ENCODE results near the gene IRF5. TPM values are rescaled to one million over a fixed set of nuclear protein-coding genes. Genes with fewer than 3 reads are reported as not detected.

Gene IRF5
- total and polyA plus RNA-seq, 4 donors = 4.3 to 6.2 (median 4.5) TPM

GRCh38 chr7:128931190-128931798 is 6.4 kb upstream of the IRF5 start (continued):
- TF ChIP-seq REST (IDR thresholded peaks at IDR 0.05) (no peak), SP1 (IDR thresholded peaks at IDR 0.05) (no peak)

DNA sequence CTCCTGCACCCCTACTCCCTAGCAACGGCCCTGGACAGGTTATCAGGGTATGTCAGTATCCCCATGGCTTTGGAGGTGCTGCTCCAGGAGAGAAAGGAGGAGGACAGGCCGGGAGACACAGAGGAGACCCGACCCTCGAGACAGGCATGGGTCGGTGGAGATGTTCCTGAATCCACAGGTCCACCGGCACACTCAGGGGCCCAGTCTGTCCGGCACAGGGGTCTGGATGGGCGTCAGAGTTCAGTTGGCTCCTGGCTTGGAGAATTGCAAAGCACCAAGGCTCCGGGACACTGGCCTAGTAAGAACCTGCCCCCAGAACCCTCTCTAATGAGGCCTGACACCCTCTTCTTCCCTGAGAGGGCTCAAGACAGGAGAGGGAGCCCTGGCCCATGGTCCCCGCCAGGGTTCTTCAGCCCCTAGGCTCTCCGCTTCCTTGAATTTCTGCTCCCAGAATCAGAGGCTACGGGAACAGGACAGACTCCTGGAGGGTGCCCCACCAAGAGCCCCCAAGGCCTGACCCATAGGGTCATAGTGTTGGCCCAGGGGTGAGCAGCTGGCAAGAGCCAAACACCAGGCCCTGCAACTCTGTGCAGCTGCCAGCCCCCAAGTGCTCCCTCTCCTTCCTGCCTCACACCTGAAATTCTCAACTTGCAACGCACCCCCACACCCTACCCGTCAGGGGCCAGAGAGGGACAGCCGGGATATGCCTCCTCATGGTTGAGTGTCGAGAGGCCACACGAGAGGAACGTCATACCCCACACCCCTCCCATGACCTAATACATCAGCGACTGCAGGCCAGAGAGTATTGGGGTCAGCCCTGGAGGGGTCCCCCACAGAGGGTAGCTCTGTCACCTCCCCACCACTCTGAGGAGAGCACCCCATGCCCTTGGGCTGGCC is 5.5 kb upstream of the IRF5 start:
- Histone ChIP-seq H3K27me3 (ENCODE audit: control insufficient read depth in 4 of 4, insufficient read depth in 4 of 4, low read length in 3 of 4) (no peaks in the 10 kb centered on the region), H3K4me1 (ENCODE audit: control insufficient read depth in 4 of 4, insufficient read depth in 4 of 4, low read length in 3 of 4) (peaks cover 3 to 26% (median 18%) of the 10 kb centered on the region in 4 donors), H3K36me3 (ENCODE audit: control insufficient read depth in 4 of 4, insufficient read depth in 3 of 4, low read depth in 1 of 4, low read length in 3 of 4) (no peaks in the 10 kb centered on the region), H3K4me3 (ENCODE audit: low read depth in 1 of 3, low read length in 3 of 3) (no peak overlapping the region), H3K27ac (ENCODE audit: low read depth in 1 of 2, low read length in 2 of 2) (no peak overlapping the region), H3K9me3 (ENCODE audit: control insufficient read depth in 4 of 4, low read length in 3 of 4) (no peaks in the 10 kb centered on the region), H3K9ac (ENCODE audit: low read depth in 1 of 2, low read length in 2 of 2) (no peak overlapping the region)
- DNase-seq (ENCODE audit: low spot score) = no peak
- 94% methylated on average over 19 of the region's 19 CpGs for WGBS
- TF ChIP-seq MAX (IDR thresholded peaks at IDR 0.05) (no peak), NR2F2 (IDR thresholded peaks at IDR 0.05) (no peak), CTCF (IDR thresholded peaks at IDR 0.05; ENCODE audit: low read depth, low read length, missing input control) (no peak), FOXA2 (IDR thresholded peaks at IDR 0.05) (no peak), RAD21 (IDR thresholded peaks at IDR 0.05) (no peak), TAF1 (conservative IDR thresholded peaks at IDR 0.05) (no peak), SP1 (IDR thresholded peaks at IDR 0.05) (no peak), HNF4A (conservative IDR thresholded peaks at IDR 0.05) (no peak), JUND (IDR thresholded peaks at IDR 0.05) (no peak), EGR1 (IDR thresholded peaks at IDR 0.05; ENCODE audit: low read depth in 2 of 2) (no peak), YY1 (IDR thresholded peaks at IDR 0.05) (no peak)

GRCh38 chr7:128932862-128933179 is 4.9 kb upstream of the IRF5 start:
- H3K27ac ChIP-seq (ENCODE audit: low read depth in 1 of 2, low read length in 2 of 2) = no peak overlapping the region
- no peak overlapping the region for H3K9ac ChIP-seq (ENCODE audit: low read depth in 1 of 2, low read length in 2 of 2)
- peaks cover 8 to 32% (median 22%) of the 10 kb centered on the region in 4 donors for H3K4me1 ChIP-seq (ENCODE audit: control insufficient read depth in 4 of 4, insufficient read depth in 4 of 4, low read length in 3 of 4)
- no peaks in the 10 kb centered on the region for H3K27me3 ChIP-seq (ENCODE audit: control insufficient read depth in 4 of 4, insufficient read depth in 4 of 4, low read length in 3 of 4)
- whole genome bisulfite sequencing = 84% methylated on average over 4 of the region's 4 CpGs
- H3K36me3 ChIP-seq (ENCODE audit: control insufficient read depth in 4 of 4, insufficient read depth in 3 of 4, low read depth in 1 of 4, low read length in 3 of 4) = no peaks in the 10 kb centered on the region
- no peaks in the 10 kb centered on the region for H3K9me3 ChIP-seq (ENCODE audit: control insufficient read depth in 4 of 4, low read length in 3 of 4)
- no peak for DNase-seq (ENCODE audit: low spot score)
- no peak overlapping the region for H3K4me3 ChIP-seq (ENCODE audit: low read depth in 1 of 3, low read length in 3 of 3)
- TF ChIP-seq GABPA (IDR thresholded peaks at IDR 0.05 in 1 of 2, conservative IDR thresholded peaks at IDR 0.05 in 1 of 2) = no peak
- no peak for TF ChIP-seq CTCF (IDR thresholded peaks at IDR 0.05; ENCODE audit: low read depth, low read length, missing input control)
- no peak for TF ChIP-seq REST (IDR thresholded peaks at IDR 0.05)
- TF ChIP-seq, protein P1, sequence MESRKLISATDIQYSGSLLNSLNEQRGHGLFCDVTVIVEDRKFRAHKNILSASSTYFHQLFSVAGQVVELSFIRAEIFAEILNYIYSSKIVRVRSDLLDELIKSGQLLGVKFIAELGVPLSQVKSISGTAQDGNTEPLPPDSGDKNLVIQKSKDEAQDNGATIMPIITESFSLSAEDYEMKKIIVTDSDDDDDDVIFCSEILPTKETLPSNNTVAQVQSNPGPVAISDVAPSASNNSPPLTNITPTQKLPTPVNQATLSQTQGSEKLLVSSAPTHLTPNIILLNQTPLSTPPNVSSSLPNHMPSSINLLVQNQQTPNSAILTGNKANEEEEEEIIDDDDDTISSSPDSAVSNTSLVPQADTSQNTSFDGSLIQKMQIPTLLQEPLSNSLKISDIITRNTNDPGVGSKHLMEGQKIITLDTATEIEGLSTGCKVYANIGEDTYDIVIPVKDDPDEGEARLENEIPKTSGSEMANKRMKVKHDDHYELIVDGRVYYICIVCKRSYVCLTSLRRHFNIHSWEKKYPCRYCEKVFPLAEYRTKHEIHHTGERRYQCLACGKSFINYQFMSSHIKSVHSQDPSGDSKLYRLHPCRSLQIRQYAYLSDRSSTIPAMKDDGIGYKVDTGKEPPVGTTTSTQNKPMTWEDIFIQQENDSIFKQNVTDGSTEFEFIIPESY (IDR thresholded peaks at IDR 0.05) = no peak
- no peak for TF ChIP-seq RAD21 (IDR thresholded peaks at IDR 0.05)
- no peak for TF ChIP-seq FOXA1 (IDR thresholded peaks at IDR 0.05)

Data from liver (tissue), 9 donors.